GM19351 (cell line): Measurements from ENCODE around the gene SNAPC5.
"Not testable (repeated sequence)": the region's sequence is repeated elsewhere in the genome, so short reads cannot be mapped to it uniquely, and the experiment has no call there.

Source experiments
- ATAC-seq: cut with Tn5 transposase; IDR thresholded peaks from one replicate; pipeline ENCODE4 v1.9.1; 2021; ENCODE audit warnings: mild to moderate bottlenecking, moderate library complexity; ENCODE audit not compliant: unreplicated experiment

SNAPC5 gene

DNA sequence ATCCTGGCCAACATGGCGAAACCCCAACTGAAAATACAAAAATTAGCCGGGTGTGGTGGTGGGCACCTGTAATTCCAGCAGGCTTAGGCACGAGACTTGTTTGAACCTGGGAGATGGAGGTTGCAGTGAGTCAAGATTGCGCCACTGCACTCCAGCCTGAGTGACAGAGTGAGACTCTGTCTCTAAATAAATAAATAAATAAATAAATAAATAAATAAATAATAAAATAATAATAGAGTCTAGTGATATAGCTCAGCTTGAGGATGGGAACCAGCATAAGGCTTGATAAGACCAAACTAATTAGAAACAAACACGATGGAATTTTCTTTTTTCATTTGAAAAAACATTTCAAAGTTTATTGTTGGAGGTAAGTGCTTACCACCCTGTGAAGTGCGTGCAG is 36.3 kb downstream of the SNAPC5 start:
- ATAC-seq = not testable (repeated sequence)

GRCh38 chr15:66459818-66460615 is 37.5 kb downstream of the SNAPC5 start:
- no peak for ATAC-seq

DNA sequence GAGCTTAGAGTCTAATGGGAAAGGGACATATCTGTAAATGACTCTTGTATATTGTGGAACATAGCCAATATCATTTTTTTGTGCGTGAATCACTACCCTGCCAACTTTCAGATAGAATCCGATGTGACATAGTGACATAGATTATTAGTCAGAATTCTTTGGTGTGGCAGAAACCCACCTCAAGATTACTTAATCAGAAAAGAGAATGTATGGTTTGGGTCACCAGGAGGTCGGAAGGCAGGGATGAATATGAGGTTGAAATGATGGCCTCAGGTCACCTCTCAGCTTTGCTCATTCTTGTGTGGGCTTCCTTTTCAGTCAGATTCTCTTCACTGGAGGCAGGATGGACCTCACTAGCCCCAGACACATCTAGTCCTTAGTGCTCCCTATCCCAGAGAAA is 41.4 kb downstream of the SNAPC5 start:
- ATAC-seq = no peak

DNA sequence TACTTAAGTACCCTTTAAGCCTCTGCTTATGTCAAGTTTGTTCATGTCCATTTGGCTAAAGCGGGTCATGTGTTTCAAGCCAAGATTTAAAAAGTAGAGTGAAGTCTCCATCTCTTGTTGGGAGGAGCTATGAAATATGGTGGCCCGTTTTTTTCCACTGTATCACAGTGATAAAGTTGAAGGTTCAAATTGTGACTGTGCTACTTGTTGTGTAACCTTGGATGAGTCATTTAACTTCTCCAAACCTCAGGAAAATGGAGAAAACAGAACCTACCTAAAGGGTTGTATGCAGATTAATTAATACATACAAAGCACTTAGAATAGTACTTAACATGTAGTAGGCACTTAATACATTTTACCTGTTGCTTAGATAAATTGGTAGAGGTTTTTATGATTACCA is 43.4 kb downstream of the SNAPC5 start:
- no peak for ATAC-seq

- ATAC-seq = no peak
These were observed 44.5 kb downstream of the SNAPC5 start for GRCh38 chr15:66452971-66453580.

- ATAC-seq = no peak
These were observed 45.1 kb downstream of the SNAPC5 start for GRCh38 chr15:66452420-66452819.
